Fibroblast of mammary gland (primary cell): ENCODE data around the gene HOXA13.
A peak's percentile ranks its signal among the peaks of the same experiment; 100 is the strongest.

Experiments used
- DNase-seq: peaks from one replicate; pipeline ENCODE4 v3.0.0-alpha.2; 2010; ENCODE audit warnings: low read depth
- H3K4me3 ChIP-seq: 2 replicates; pipeline ENCODE4 v1.5.1; 2011; ENCODE audit warnings: low read depth, mild to moderate bottlenecking, low read length, moderate library complexity; ENCODE audit not compliant: control insufficient read depth
- TF ChIP-seq, protein P1 (sequence below): conservative IDR thresholded peaks from 2 replicates; pipeline ENCODE4 v1.5.1; 2011; ENCODE audit warnings: low read depth, low read length, inconsistent platforms; ENCODE audit not compliant: control insufficient read depth, insufficient read depth

The HOXA13 gene

DNA sequence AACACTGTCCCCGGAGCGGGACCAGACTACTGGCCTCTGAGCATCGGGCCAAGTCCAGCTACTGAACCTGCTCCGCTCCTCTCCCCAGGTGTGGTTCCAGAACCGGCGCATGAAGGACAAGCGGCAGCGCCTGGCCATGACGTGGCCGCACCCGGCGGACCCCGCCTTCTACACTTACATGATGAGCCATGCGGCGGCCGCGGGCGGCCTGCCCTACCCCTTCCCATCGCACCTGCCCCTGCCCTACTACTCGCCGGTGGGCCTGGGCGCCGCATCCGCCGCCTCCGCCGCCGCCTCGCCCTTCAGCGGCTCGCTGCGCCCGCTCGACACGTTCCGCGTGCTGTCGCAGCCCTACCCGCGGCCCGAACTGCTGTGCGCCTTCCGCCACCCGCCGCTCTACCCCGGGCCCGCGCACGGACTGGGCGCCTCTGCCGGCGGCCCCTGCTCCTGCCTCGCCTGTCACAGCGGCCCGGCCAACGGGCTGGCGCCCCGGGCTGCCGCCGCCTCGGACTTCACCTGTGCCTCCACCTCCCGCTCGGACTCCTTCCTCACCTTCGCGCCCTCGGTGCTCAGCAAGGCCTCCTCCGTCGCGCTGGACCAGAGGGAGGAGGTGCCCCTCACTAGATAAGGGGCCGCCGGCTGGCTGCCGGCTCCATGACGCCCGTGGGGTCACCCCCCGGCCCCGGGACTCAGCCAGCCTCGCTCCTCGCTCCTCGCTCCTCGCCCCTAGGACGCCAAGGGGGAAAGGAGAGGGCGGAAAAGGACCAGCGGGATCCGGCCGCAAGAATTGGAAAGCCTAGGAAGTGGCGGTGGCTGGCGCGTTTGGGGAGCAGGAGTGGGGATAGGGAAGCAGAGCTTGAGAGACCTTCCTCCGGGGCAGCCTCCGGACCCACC, 46.2 kb upstream of the HOXA13 start:
- H3K4me3 ChIP-seq, result no peak overlapping the region
- TF ChIP-seq, protein P1, sequence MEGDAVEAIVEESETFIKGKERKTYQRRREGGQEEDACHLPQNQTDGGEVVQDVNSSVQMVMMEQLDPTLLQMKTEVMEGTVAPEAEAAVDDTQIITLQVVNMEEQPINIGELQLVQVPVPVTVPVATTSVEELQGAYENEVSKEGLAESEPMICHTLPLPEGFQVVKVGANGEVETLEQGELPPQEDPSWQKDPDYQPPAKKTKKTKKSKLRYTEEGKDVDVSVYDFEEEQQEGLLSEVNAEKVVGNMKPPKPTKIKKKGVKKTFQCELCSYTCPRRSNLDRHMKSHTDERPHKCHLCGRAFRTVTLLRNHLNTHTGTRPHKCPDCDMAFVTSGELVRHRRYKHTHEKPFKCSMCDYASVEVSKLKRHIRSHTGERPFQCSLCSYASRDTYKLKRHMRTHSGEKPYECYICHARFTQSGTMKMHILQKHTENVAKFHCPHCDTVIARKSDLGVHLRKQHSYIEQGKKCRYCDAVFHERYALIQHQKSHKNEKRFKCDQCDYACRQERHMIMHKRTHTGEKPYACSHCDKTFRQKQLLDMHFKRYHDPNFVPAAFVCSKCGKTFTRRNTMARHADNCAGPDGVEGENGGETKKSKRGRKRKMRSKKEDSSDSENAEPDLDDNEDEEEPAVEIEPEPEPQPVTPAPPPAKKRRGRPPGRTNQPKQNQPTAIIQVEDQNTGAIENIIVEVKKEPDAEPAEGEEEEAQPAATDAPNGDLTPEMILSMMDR, result no peak
- no peak for DNase-seq

GRCh38 chr7:27245124-27245797, 45.4 kb upstream of the HOXA13 start:
- H3K4me3 ChIP-seq, result no peak overlapping the region
- DNase-seq, result no peak
- TF ChIP-seq, protein P1, result no peak

- TF ChIP-seq, protein P1, result no peak
- no peak overlapping the region for H3K4me3 ChIP-seq
Measured at GRCh38 chr7:27244488-27245123, 44.7 kb upstream of the HOXA13 start.

DNA sequence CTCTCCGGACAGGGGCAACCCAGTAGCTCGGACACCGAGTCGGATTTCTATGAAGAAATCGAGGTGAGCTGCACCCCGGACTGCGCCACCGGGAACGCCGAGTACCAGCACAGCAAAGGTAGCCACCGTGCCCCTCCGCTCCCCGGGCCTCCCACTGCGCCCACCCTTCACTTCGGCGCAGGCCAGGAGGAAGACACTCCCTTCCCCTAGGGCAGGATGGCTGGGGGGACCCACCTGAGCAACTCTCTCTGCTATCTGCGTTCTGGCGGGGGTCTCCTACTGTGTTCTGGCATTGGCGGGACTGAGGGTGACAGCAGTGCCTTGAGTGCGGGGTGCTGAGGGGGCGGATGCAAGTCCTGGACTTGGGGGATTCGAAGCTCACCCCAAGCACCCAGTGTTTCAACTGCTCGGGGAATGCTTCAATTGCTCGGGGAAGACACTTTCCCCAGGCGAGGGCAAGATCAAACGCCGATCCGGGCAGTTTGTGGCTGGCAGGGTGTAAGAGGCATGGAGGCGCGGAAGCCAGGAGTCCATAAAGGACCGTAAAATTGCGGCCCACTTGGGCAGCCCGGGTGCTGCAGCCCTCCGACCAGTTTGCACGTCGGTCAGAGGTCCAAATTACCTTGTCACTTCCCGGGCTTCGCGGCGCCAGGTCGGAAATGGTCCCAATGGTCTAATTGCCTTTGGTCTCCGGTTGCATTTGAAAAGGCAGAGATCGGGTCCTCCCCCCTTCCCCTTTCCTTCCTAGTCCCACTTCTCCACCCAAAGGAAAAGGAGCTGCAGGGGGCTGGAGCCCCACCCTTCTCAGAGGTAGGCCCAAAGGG, 43.7 kb upstream of the HOXA13 start:
- H3K4me3 ChIP-seq, result no peak overlapping the region
- no peak for DNase-seq
- TF ChIP-seq, protein P1, result no peak

More at GRCh38 chr7:27244488-27245123, 44.7 kb upstream of the HOXA13 start:
- no peak for DNase-seq

GRCh38 chr7:27242555-27243339, 42.9 kb upstream of the HOXA13 start, which contains the start of gene EVX1:
EVX1 (plus strand) TSS chr7:27242802; CDS start chr7:27243031, 229 bp downstream.
- peak; percentile 21 for DNase-seq
- TF ChIP-seq, protein P1, result no peak
- no peak within 1 kb of the TSS for H3K4me3 ChIP-seq

- no peak overlapping the region for H3K4me3 ChIP-seq
- DNase-seq, result no peak
- TF ChIP-seq, protein P1, result no peak
Measured at GRCh38 chr7:27242154-27242553, 42.3 kb upstream of the HOXA13 start.
